GM18951 (cell line): ENCODE measurements around the gene RICTOR.
"Not testable (repeated sequence)": the region's sequence is repeated elsewhere in the genome, so short reads cannot be mapped to it uniquely, and the experiment has no call there.

ENCODE experiments used
- POLR2A ChIP-seq: IDR thresholded peaks from 4 replicates; pipeline ENCODE4 v1.6.1; 2011; ENCODE audit warnings: mild to moderate bottlenecking; ENCODE audit not compliant: insufficient read length, insufficient read depth; ENCODE audit errors: extremely low read depth
- in situ Hi-C: fragments of 300-500 bp; cut with MboI; formaldehyde crosslinking; loops from one replicate; pipeline ENCODE4 v1.12.0; 2022; ENCODE audit warnings: low sequenced_read_pairs, mixed read lengths, inconsistent platforms; ENCODE audit not compliant: unreplicated experiment

The RICTOR gene

GRCh38 chr5:39059064-39059463, 15.1 kb downstream of the RICTOR start:
- in situ Hi-C loops = no loop called here
- no peak for TF ChIP-seq POLR2A

GRCh38 chr5:39058178-39058921, 15.8 kb downstream of the RICTOR start:
- in situ Hi-C loops = no loop called here
- no peak for TF ChIP-seq POLR2A

GRCh38 chr5:39057734-39058133, 16.5 kb downstream of the RICTOR start:
- in situ Hi-C loops = no loop called here
- no peak for TF ChIP-seq POLR2A

- no peak for TF ChIP-seq POLR2A
- in situ Hi-C loops = no loop called here
Measured at GRCh38 chr5:39055768-39056398, 18.3 kb downstream of the RICTOR start.

GRCh38 chr5:39055027-39055767, 19.0 kb downstream of the RICTOR start:
- TF ChIP-seq POLR2A = no peak
- in situ Hi-C loops = no loop called here

- TF ChIP-seq POLR2A = no peak
Measured at GRCh38 chr5:39053189-39053588, 21.0 kb downstream of the RICTOR start.

GRCh38 chr5:39052141-39052540, 22.1 kb downstream of the RICTOR start:
- in situ Hi-C loops = no loop called here
- TF ChIP-seq POLR2A = no peak

More at GRCh38 chr5:39053189-39053588, 21.0 kb downstream of the RICTOR start:
- in situ Hi-C loops = no loop called here

GRCh38 chr5:39049315-39049714, 24.9 kb downstream of the RICTOR start:
- in situ Hi-C loops = no loop called here
- no peak for TF ChIP-seq POLR2A

GRCh38 chr5:39040875-39041274, 33.3 kb downstream of the RICTOR start:
- in situ Hi-C loops = no loop called here
- no peak for TF ChIP-seq POLR2A

GRCh38 chr5:39034493-39034892, 39.7 kb downstream of the RICTOR start:
- in situ Hi-C loops = not testable (repeated sequence)

GRCh38 chr5:39031041-39031440, 43.2 kb downstream of the RICTOR start:
- in situ Hi-C loops = no loop called here
- TF ChIP-seq POLR2A = no peak

- TF ChIP-seq POLR2A = no peak
- in situ Hi-C loops = no loop called here
Measured at GRCh38 chr5:39025456-39025855, 48.7 kb downstream of the RICTOR start.

- no peak for TF ChIP-seq POLR2A
- in situ Hi-C loops = no loop called here
Measured at GRCh38 chr5:39024884-39025283, 49.3 kb downstream of the RICTOR start.

- no peak for TF ChIP-seq POLR2A
- in situ Hi-C loops = no loop called here
Measured at GRCh38 chr5:39024005-39024404, 50.2 kb downstream of the RICTOR start.
